Esophagus muscularis mucosa (tissue), 3 donors: ENCODE measurements around the gene OVOL2.

Experiments
- CTCF ChIP-seq, 3 experiments: fragments of 200-600 bp in 2 of 3; fragments of 450-650 bp in 1 of 3; sonication (generic) in 2 of 3; IDR thresholded peaks; one replicate each; pipeline ENCODE4 v1.5.1; 2017 to 2019; ENCODE audit warnings: antibody characterized with exemption in 3 of 3, mild to moderate bottlenecking in 2 of 3, moderate library complexity in 1 of 3
- EP300 ChIP-seq: sonication (generic); formaldehyde crosslinking; IDR thresholded peaks from one replicate; pipeline ENCODE4 v1.6.1; 2017; ENCODE audit warnings: antibody characterized with exemption

- TF ChIP-seq CTCF (IDR thresholded peaks at IDR 0.05): no peak
- no peak for TF ChIP-seq EP300
These were observed 50.0 kb downstream of the OVOL2 start for GRCh38 chr20:18007534-18008292.
